Activated naive CD4-positive, alpha-beta T cell treated with anti-CD3 and anti-CD28 coated beads, Interleukin-2, amount 10 ng/mL, durations not matched to agents 7 days and 5 days (primary cell): ENCODE data around the gene HDC.
A peak's percentile ranks its signal among the peaks of the same experiment; 100 is the strongest.

Experiments used
- CTCF ChIA-PET: fragments of 350-600 bp; sonication (Branson Sonifier 250); formaldehyde crosslinking; loops from one replicate; lab custom pipeline; 2021; ENCODE audit warnings: antibody characterized with exemption; lab: Charles Lee
- DNase-seq: peaks from one replicate; pipeline ENCODE4 v3.0.0-alpha.2; 2020
- H3K27ac Mint-ChIP-seq: one replicate; pipeline ENCODE4 v1.8.0; 2021; ENCODE audit warnings: mild to moderate bottlenecking, moderate library complexity, mixed read lengths
- H3K27me3 Mint-ChIP-seq: one replicate; pipeline ENCODE4 v1.8.0; 2021; ENCODE audit warnings: mild to moderate bottlenecking, mixed read lengths
- H3K36me3 Mint-ChIP-seq: one replicate; pipeline ENCODE4 v1.8.0; 2021; ENCODE audit warnings: mixed read lengths
- H3K4me1 Mint-ChIP-seq: one replicate; pipeline ENCODE4 v1.8.0; 2021; ENCODE audit warnings: mixed read lengths
- H3K4me3 Mint-ChIP-seq: one replicate; pipeline ENCODE4 v1.8.0; 2021; ENCODE audit warnings: mild to moderate bottlenecking, moderate library complexity, mixed read lengths
- H3K9me3 Mint-ChIP-seq: one replicate; pipeline ENCODE4 v1.8.0; 2021; ENCODE audit warnings: mixed read lengths

The HDC gene, protein sequence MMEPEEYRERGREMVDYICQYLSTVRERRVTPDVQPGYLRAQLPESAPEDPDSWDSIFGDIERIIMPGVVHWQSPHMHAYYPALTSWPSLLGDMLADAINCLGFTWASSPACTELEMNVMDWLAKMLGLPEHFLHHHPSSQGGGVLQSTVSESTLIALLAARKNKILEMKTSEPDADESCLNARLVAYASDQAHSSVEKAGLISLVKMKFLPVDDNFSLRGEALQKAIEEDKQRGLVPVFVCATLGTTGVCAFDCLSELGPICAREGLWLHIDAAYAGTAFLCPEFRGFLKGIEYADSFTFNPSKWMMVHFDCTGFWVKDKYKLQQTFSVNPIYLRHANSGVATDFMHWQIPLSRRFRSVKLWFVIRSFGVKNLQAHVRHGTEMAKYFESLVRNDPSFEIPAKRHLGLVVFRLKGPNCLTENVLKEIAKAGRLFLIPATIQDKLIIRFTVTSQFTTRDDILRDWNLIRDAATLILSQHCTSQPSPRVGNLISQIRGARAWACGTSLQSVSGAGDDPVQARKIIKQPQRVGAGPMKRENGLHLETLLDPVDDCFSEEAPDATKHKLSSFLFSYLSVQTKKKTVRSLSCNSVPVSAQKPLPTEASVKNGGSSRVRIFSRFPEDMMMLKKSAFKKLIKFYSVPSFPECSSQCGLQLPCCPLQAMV

DNA sequence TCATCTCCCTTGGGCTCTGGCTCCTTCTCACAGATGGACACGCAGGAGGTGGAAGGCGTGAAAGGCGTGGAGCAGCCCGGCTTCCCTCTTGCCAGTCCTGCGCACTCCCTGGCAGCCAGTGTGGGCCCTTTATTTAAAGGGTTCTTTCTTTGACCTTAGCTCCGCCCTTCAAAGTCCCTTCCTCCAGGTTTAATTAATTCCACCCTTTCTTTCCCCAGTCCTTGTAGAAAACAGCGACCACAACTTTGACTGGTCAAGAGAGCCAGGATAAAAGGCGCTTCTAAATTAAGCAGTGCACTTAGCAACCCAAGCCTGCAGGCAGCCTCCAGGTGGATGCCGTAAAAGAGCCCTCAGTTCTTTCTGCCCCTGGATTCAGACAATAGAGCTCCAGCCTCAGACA, at the start of gene HDC:
HDC (minus strand) TSS at position 107 of the 400 bp plus-strand sequence; CDS start at position 4, 103 bp downstream.
- Mint-ChIP-seq H3K4me1 (peaks cover 29% of the 10 kb centered on the region), H3K27me3 (peaks cover 4% of the 10 kb centered on the region), H3K4me3 (no peak within 1 kb of the TSS), H3K27ac (no peak within 1 kb of the TSS), H3K9me3 (no peaks in the 10 kb centered on the region), H3K36me3 (no peaks in the 10 kb centered on the region)
- CTCF ChIA-PET = no interaction called here
- DNase-seq = no peak

DNA sequence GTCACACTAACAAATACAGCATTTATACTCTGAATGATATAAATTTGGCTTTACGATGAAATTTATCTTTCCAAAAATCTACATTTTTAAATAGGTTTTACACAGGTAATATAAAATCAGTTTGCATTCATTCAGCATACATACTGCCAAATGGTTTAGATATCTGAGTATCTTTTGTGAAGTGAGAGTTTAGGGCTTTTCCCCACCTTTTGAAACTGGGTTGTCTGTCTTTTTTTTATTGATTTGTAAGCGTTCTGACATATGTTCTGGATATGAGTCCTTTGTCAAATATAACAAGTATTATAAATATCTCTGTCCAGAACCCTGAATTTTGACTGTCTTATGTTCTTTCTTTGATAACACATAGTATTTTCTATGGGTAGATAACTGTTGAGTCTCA, 47.1 kb upstream of the HDC start:
- Mint-ChIP-seq H3K9me3 (peaks cover 9% of the 10 kb centered on the region), H3K36me3 (peaks cover 15% of the 10 kb centered on the region), H3K4me3 (no peak overlapping the region), H3K27me3 (no peaks in the 10 kb centered on the region), H3K4me1 (peaks cover 3% of the 10 kb centered on the region), H3K27ac (no peak overlapping the region)
- CTCF ChIA-PET = interaction anchor here (0.7 kb wide), 1 partner anchor 77 kb away, joined by 3 read pairs; no protein-coding TSS in a partner anchor
- no peak for DNase-seq

DNA sequence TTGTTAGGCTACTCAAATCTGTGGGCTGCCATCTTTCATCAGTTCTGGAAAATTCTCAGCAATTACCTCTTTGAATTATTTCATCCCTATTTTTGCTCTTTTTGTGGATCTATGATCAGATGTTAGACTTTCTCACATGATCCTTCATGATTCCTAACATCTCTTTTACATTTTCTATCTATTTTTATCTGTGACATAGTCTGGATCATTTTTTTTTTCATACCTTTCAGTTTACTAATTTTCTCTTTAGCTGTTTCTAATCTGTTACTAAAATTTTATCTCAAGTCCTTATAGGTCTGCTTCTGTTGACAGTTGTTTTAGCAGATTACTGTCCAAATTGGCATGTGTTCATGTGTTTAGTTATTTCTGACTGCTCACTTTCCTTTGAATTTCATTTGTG, 42.3 kb upstream of the HDC start:
- no peaks in the 10 kb centered on the region for H3K27me3 Mint-ChIP-seq

DNA sequence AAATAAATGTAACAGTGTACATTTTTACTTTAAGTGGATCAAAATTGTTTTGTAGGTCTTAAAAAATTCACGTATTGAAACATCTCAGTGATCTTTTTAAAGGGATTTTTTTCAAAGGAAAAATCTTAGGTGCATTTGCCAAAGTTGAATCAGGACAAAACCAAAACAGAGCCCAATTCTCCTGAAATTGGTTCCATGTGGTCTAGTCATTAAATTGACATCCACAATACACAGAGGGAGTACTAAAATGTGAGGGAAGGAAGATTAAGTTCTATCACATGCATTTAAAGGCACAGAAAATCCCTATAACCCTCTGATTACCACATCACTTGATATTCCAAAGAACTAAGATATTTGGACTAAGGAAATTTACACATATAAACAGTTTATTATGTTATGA, 39.3 kb upstream of the HDC start:
- no peak for DNase-seq
- no peaks in the 10 kb centered on the region for H3K27me3 Mint-ChIP-seq
- peaks cover 10% of the 10 kb centered on the region for H3K9me3 Mint-ChIP-seq
- H3K27ac Mint-ChIP-seq = no peak overlapping the region
- peaks cover 49% of the 10 kb centered on the region for H3K36me3 Mint-ChIP-seq
- CTCF ChIA-PET = interaction anchor here (1.0 to 1.4 kb wide), 2 partner anchors 11 to 42 kb away, joined by 3 to 7 read pairs; no protein-coding TSS in a partner anchor
- H3K4me3 Mint-ChIP-seq = no peak overlapping the region
- no peaks in the 10 kb centered on the region for H3K4me1 Mint-ChIP-seq

More for the DNA sequence above, 42.3 kb upstream of the HDC start:
- Mint-ChIP-seq H3K9me3 (peaks cover 10% of the 10 kb centered on the region), H3K4me3 (no peak overlapping the region), H3K27ac (no peak overlapping the region), H3K36me3 (peaks cover 34% of the 10 kb centered on the region), H3K4me1 (no peaks in the 10 kb centered on the region)
- CTCF ChIA-PET = interaction anchor here (1.0 kb wide), 1 partner anchor 15 kb away, joined by 3 read pairs; no protein-coding TSS in a partner anchor
- DNase-seq = no peak

DNA sequence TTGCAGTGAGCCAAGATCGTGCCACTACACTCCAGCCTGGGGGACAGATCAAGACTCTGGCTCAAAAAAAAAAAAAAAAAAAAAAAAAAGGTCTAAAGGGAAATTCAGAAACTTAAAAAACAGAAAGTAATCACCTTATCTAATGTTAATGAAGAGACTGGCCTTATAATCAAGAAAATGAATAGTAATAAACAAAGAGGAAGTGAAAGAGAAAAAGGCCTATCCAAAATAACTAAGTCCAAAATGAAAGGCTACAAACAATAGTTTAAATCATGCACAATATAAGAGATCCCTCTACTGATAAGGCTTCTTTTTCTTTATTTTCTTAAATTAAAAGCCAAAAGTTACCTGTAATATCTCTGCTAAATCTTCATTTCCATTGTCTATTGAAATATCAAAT, 37.1 kb upstream of the HDC start:
- H3K27ac Mint-ChIP-seq = no peak overlapping the region
- CTCF ChIA-PET = no interaction called here
- no peak for DNase-seq
- H3K9me3 Mint-ChIP-seq = no peaks in the 10 kb centered on the region
- no peak overlapping the region for H3K4me3 Mint-ChIP-seq
- H3K4me1 Mint-ChIP-seq = no peaks in the 10 kb centered on the region
- peaks cover 40% of the 10 kb centered on the region for H3K36me3 Mint-ChIP-seq
- no peaks in the 10 kb centered on the region for H3K27me3 Mint-ChIP-seq

DNA sequence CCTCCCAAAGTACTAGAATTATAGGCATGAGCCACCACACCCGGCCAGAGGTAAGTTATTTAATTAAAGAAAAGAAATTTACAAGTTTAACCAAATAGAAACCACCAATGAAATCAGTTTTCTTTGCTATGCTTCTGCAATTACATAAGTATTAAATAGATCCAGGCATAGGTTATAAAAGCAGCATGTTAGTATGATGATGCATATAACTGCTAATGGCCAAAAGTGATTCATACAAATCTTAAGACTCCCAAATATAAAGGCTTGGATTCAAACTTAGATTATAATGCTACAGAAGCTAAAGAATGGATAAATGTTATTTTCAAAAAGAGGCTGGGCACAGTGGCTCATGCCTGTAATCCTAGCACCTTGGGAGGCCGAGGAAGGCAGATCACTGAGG, 32.8 kb upstream of the HDC start:
- H3K4me3 Mint-ChIP-seq = no peak overlapping the region
- H3K27ac Mint-ChIP-seq = no peak overlapping the region
- H3K36me3 Mint-ChIP-seq = peaks cover 35% of the 10 kb centered on the region
- no peaks in the 10 kb centered on the region for H3K4me1 Mint-ChIP-seq
- CTCF ChIA-PET = interaction anchor here (1.3 kb wide), 1 partner anchor 17 kb away, joined by 6 read pairs; no protein-coding TSS in a partner anchor
- H3K9me3 Mint-ChIP-seq = no peaks in the 10 kb centered on the region
- no peak for DNase-seq
- no peaks in the 10 kb centered on the region for H3K27me3 Mint-ChIP-seq

DNA sequence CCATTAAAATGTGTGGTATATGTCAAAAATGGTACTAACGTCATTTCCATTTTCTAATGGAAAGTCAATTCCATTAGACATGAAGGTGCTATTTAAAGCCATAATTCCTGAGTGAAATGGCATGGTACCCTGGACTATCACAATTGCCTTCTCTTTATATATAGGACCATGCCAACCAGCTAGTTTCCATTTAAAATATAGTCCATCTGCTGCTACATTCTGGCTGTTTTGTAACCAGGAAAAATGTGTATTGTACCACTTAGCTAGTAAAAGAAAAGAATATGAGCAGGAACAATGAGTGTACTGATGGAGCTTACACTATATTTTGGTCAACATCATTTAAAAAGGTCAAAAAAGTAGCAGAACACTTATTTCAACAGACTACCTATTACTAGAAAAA, 30.4 kb upstream of the HDC start:
- no peak for DNase-seq
- Mint-ChIP-seq H3K36me3 (peaks cover 26% of the 10 kb centered on the region), H3K27ac (no peak overlapping the region), H3K9me3 (no peaks in the 10 kb centered on the region), H3K4me3 (no peak overlapping the region), H3K4me1 (no peaks in the 10 kb centered on the region), H3K27me3 (no peaks in the 10 kb centered on the region)
- CTCF ChIA-PET = interaction anchor here (0.7 kb wide), 1 partner anchor 114 kb away, joined by 3 read pairs; the partner anchor contains the start of gene SLC27A2

DNA sequence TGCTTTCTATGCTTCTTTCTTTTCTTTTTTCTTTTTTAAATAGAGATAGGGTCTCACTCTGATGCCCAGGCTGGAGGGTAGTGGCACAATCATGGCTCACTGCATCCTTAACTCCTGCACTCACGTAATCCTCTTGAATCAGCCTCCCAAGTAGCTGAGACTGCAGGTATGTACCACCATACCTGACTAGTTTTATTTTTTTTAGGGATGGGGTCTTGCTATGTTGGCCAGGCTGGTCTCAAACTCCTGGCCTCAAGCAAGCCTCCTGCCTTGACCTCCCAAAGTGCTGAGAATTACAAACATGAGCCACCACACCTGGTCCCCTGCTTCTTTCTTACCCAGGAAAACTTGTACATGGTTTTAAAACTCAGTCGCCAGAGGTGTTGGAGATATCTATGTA, 24.2 kb upstream of the HDC start:
- H3K4me1 Mint-ChIP-seq = no peaks in the 10 kb centered on the region
- no peak overlapping the region for H3K27ac Mint-ChIP-seq
- DNase-seq = no peak
- H3K27me3 Mint-ChIP-seq = no peaks in the 10 kb centered on the region
- peaks cover 20% of the 10 kb centered on the region for H3K36me3 Mint-ChIP-seq
- CTCF ChIA-PET = no interaction called here
- H3K4me3 Mint-ChIP-seq = no peak overlapping the region
- H3K9me3 Mint-ChIP-seq = no peaks in the 10 kb centered on the region

DNA sequence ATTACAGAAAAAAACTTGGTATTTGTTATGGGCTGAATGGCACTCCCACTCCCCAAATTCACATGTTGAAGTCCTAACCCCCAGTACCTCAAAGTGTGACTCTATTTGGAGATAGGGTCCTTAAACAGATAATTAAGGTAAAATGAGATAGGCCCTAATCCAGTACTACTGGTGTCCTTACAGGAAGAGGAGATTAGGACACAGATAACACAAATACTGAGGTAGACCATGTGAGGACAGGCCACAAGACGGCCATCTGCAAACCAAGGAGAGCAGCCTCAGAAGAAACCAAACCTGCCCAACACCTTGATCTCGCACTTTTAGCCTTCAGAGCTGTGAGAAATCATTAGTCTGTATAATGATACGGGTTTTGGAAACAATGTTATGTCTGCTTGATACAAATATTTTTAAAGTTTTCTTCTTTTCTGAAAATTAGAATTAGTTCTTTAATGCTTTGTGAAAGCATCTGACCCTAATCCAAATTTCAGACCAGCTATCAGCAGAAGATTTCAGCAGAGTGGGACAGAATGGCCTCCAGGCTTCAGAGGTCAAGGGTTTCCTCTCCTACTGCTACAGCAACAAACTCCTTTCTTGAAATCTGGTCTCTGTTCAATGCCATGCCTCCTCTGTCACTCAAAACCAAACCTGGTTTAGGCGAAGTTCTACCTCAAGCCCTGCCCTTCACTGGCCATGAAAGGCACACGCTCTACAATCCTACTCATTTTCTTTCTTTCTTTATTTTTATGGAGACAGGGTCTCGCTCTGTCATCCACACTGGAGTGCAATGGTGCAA, 22.0 kb upstream of the HDC start:
- Mint-ChIP-seq H3K27me3 (no peaks in the 10 kb centered on the region), H3K9me3 (no peaks in the 10 kb centered on the region), H3K27ac (peak overlapping the region; percentile 35), H3K4me3 (no peak overlapping the region), H3K36me3 (peaks cover 23% of the 10 kb centered on the region), H3K4me1 (no peaks in the 10 kb centered on the region)
- DNase-seq = no peak
- CTCF ChIA-PET = no interaction called here

DNA sequence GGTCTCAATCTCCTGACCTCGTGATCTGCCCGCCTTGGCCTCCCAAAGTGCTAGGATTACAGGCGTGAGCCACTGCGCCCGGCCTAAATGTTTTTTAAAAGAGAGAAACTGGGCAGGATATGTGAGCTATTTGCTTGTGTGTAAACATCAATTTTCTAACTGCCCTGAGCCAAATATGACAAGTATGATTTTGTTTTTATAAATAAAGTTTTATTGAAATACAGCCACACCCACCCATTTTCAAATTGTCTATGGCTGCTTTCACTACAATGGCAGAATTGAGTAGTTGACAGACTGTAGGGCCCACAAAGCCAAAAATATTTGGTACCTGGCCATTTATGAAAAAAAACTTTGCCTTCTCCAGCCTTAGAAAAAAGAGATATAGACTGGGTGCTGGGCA, 15.9 kb upstream of the HDC start:
- DNase-seq = no peak
- no peak overlapping the region for H3K4me3 Mint-ChIP-seq
- H3K27ac Mint-ChIP-seq = no peak overlapping the region
- peaks cover 16% of the 10 kb centered on the region for H3K36me3 Mint-ChIP-seq
- CTCF ChIA-PET = no interaction called here
- H3K9me3 Mint-ChIP-seq = no peaks in the 10 kb centered on the region
- H3K27me3 Mint-ChIP-seq = no peaks in the 10 kb centered on the region
- H3K4me1 Mint-ChIP-seq = no peaks in the 10 kb centered on the region

DNA sequence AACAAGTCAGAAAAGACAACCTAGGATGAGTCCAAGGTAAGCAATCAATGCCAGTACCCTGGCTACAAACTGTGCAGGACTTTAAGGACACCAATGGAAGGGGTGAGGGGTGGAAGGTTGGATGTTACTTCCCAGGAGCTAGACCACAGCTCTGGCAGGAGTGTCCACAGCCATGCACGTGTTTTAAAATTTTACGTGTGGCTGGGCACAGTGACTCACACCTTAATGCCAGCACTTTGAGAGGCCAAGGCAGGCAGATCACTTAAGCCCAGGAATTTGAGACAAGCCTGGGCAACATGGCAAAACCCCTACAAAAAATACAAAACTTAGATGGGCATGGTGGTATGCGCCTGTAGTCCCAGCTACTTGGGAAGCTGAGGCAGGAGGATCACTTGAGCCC, 14.7 kb upstream of the HDC start:
- DNase-seq = no peak
- peaks cover 17% of the 10 kb centered on the region for H3K36me3 Mint-ChIP-seq
- no peak overlapping the region for H3K4me3 Mint-ChIP-seq
- no peak overlapping the region for H3K27ac Mint-ChIP-seq
- no peaks in the 10 kb centered on the region for H3K9me3 Mint-ChIP-seq
- H3K4me1 Mint-ChIP-seq = no peaks in the 10 kb centered on the region
- CTCF ChIA-PET = no interaction called here
- no peaks in the 10 kb centered on the region for H3K27me3 Mint-ChIP-seq

DNA sequence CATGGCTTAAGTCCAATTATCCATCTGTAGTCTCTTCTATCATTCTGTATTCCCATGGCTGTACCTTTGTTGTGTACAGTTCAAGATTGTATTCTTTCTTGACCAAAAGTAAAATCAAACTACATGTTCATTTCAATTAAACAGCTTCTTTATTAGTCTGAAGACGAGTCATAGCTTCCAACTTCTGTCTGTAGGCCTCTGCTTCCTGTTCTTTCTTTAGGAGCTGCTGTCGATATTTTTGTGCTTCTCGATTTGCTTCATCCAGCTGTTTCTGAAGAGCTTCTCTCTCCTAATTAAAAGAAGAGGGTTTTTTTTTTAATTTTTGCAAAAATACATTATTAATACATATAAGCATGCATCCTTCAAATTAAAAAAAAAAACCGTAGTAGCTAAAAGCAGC, 13.0 kb upstream of the HDC start:
- Mint-ChIP-seq H3K9me3 (no peaks in the 10 kb centered on the region), H3K4me1 (no peaks in the 10 kb centered on the region), H3K27ac (no peak overlapping the region), H3K27me3 (no peaks in the 10 kb centered on the region), H3K36me3 (peaks cover 14% of the 10 kb centered on the region), H3K4me3 (no peak overlapping the region)
- CTCF ChIA-PET = no interaction called here
- DNase-seq = no peak

DNA sequence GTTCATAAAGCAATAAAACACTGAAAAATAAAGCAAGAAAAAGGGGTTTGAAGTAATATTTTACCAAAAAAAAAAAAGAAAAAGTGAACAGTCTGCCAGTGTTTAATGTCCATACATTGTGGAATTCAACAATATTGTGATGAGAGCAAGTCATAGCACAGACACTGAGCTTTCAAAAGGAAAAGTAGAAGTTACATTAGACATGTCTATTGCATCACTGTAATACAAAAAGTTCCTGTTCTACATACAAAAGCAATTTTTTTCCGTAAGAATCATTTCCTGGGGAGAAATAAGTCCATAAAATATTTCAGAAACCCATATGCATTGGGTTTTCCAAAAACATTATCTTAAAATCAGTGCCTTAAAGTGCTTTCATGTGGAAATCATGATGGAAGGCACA, 11.8 kb upstream of the HDC start:
- H3K36me3 Mint-ChIP-seq = peaks cover 14% of the 10 kb centered on the region
- H3K27ac Mint-ChIP-seq = no peak overlapping the region
- DNase-seq = no peak
- no peaks in the 10 kb centered on the region for H3K9me3 Mint-ChIP-seq
- no peaks in the 10 kb centered on the region for H3K27me3 Mint-ChIP-seq
- H3K4me3 Mint-ChIP-seq = no peak overlapping the region
- CTCF ChIA-PET = interaction anchor here (1.2 kb wide), 1 partner anchor 15 kb away, joined by 3 read pairs; no protein-coding TSS in a partner anchor
- no peaks in the 10 kb centered on the region for H3K4me1 Mint-ChIP-seq

DNA sequence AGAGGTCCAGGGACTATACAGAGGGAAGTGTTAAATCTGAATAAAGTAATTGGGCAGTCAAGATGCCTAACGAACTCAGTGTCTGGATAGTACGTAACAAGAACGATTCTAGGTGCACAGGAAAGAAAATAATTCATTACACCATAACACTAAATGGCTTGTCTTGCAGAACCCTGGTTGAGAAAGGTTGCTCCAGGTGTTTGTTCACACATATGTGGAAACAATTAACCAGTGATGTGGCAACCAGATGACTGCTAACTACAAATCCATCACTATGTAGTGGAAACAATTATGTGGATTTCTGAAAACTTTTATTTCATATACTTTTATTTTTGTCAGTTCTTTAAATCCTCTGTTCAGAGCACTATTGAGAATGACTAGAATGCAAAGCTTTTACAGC, 10.4 kb upstream of the HDC start:
- H3K9me3 Mint-ChIP-seq = no peaks in the 10 kb centered on the region
- H3K4me1 Mint-ChIP-seq = no peaks in the 10 kb centered on the region
- H3K27me3 Mint-ChIP-seq = no peaks in the 10 kb centered on the region
- no peak for DNase-seq
- H3K27ac Mint-ChIP-seq = no peak overlapping the region
- peaks cover 14% of the 10 kb centered on the region for H3K36me3 Mint-ChIP-seq
- CTCF ChIA-PET = no interaction called here
- H3K4me3 Mint-ChIP-seq = no peak overlapping the region
